Natural killer cell (primary cell): ENCODE results near the gene IFI30. TPM values are rescaled to one million over a fixed set of nuclear protein-coding genes. Genes with fewer than 3 reads are reported as not detected.

Source experiments
- ATAC-seq, 3 donors: fragments of 150-1000 bp in 2 of 3; fragments of 200-7000 bp in 1 of 3; cut with Tn5 transposase; 1 replicate in 1 of 3; 2 replicates in 2 of 3; pipeline ENCODE4 v1.10.0; 2021; ENCODE audit warnings: mild to moderate bottlenecking in 2 of 3, moderate library complexity in 2 of 3
- DNase-seq, 2 donors: peaks; one replicate each; pipeline versions ENCODE4 v3.0.0 to v3.0.0-alpha.2; 2013 to 2021; ENCODE audit warnings: mixed read lengths in 1 of 2
- H3K27ac ChIP-seq: one replicate; pipeline ENCODE4 v1.5.1; 2013; ENCODE audit warnings: mild to moderate bottlenecking, low read length
- H3K27me3 ChIP-seq: one replicate; pipeline ENCODE4 v1.6.1; 2013; ENCODE audit warnings: low read length; ENCODE audit not compliant: control insufficient read depth, insufficient read depth
- H3K36me3 ChIP-seq: one replicate; pipeline ENCODE4 v1.6.1; 2013; ENCODE audit warnings: low read length; ENCODE audit not compliant: control insufficient read depth, insufficient read depth
- H3K4me1 ChIP-seq: one replicate; pipeline ENCODE4 v1.6.1; 2013; ENCODE audit warnings: low read length; ENCODE audit not compliant: control insufficient read depth, insufficient read depth
- H3K4me3 ChIP-seq: one replicate; pipeline ENCODE4 v1.5.1; 2013; ENCODE audit warnings: low read length
- H3K9me3 ChIP-seq: one replicate; pipeline ENCODE4 v1.6.1; 2013; ENCODE audit warnings: low read length; ENCODE audit not compliant: control insufficient read depth, insufficient read depth
- H3K27ac Mint-ChIP-seq, 2 donors: one replicate each; pipeline ENCODE4 v1.8.0; 2022; ENCODE audit warnings: mild to moderate bottlenecking in 2 of 2, mixed read lengths in 2 of 2, moderate library complexity in 1 of 2
- H3K27me3 Mint-ChIP-seq, 2 donors: one replicate each; pipeline ENCODE4 v1.8.0; 2022; ENCODE audit warnings: low read depth in 2 of 2, mixed read lengths in 2 of 2
- H3K36me3 Mint-ChIP-seq: one replicate; pipeline ENCODE4 v1.8.0; 2022; ENCODE audit warnings: mixed read lengths
- H3K4me1 Mint-ChIP-seq, 2 donors: one replicate each; pipeline ENCODE4 v1.8.0; 2022; ENCODE audit warnings: mixed read lengths in 2 of 2
- H3K4me3 Mint-ChIP-seq: one replicate; pipeline ENCODE4 v1.8.0; 2022; ENCODE audit warnings: mild to moderate bottlenecking, moderate library complexity, mixed read lengths
- H3K9me3 Mint-ChIP-seq, 2 donors: one replicate each; pipeline ENCODE4 v1.8.0; 2022; ENCODE audit warnings: mixed read lengths in 2 of 2
- WGBS: methylation state at CpG from one replicate; pipeline ENCODE4 v1.1.7; 2013; ENCODE audit warnings: missing lambda C conversion rate; ENCODE audit not compliant: insufficient coverage; 5-methylcytosine and 5-hydroxymethylcytosine counted together
- intact Hi-C: fragments of 100-400 bp; cut with micrococcal nuclease; formaldehyde crosslinking; loops from one replicate; pipeline ENCODE4 v1.14.2; 2022
- total RNA-seq, 4 donors: library from RNA; stranded (reverse); fragments of 120-200 nt in 1 of 4; gene quantifications; one replicate each; pipeline versions ENCODE4 v1.2.3 to v1.2.4, GENCODE V29; 2013 to 2022
- TF ChIP-seq, protein P1 (sequence below): fragments of 200-600 bp; IDR thresholded peaks from one replicate; pipeline ENCODE4 v1.8.0; 2022; ENCODE audit warnings: antibody characterized with exemption

Gene IFI30
- total RNA-seq, 3 donors from 2014 or later (not counting 1 experiment from before 2014, with no cell fraction given): 38.2 to 109 (median 89.5) TPM

DNA sequence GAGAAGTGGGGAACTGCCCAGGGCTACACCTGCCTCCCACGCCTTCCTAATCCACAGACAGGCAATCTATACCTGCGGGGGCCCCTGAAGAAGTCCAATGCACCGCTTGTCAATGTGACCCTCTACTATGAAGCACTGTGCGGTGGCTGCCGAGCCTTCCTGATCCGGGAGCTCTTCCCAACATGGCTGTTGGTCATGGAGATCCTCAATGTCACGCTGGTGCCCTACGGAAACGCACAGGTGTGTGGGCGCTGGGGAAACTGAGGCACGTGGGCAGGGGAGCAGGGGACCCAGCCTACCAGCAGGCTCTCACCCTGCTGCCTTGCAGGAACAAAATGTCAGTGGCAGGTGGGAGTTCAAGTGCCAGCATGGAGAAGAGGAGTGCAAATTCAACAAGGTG, 1.4 kb downstream of the IFI30 start:
- intact Hi-C loops: loop anchor here (5.0 kb wide), 1 partner anchor 168 kb away; the partner anchor contains the start of gene ARRDC2
- Mint-ChIP-seq H3K9me3 (no peaks in the 10 kb centered on the region), H3K4me3 (peak overlapping the region; percentile 47), H3K27me3 (no peaks in the 10 kb centered on the region), H3K4me1 (peaks cover 10 to 28% of the 10 kb centered on the region in 2 donors), H3K27ac (no peak overlapping the region), H3K36me3 (no peaks in the 10 kb centered on the region)
- TF ChIP-seq, protein P1, sequence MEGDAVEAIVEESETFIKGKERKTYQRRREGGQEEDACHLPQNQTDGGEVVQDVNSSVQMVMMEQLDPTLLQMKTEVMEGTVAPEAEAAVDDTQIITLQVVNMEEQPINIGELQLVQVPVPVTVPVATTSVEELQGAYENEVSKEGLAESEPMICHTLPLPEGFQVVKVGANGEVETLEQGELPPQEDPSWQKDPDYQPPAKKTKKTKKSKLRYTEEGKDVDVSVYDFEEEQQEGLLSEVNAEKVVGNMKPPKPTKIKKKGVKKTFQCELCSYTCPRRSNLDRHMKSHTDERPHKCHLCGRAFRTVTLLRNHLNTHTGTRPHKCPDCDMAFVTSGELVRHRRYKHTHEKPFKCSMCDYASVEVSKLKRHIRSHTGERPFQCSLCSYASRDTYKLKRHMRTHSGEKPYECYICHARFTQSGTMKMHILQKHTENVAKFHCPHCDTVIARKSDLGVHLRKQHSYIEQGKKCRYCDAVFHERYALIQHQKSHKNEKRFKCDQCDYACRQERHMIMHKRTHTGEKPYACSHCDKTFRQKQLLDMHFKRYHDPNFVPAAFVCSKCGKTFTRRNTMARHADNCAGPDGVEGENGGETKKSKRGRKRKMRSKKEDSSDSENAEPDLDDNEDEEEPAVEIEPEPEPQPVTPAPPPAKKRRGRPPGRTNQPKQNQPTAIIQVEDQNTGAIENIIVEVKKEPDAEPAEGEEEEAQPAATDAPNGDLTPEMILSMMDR: no peak
- DNase-seq (no peak), ATAC-seq (no peak)
- peaks cover 53% of the 10 kb centered on the region for H3K4me1 ChIP-seq
- no peaks in the 10 kb centered on the region for H3K27me3 ChIP-seq
- H3K36me3 ChIP-seq: peaks cover 9% of the 10 kb centered on the region
- peak overlapping the region; percentile 50 for H3K4me3 ChIP-seq
- WGBS: 84% methylated on average over 11 of the region's 11 CpGs
- H3K27ac ChIP-seq: no peak overlapping the region
- no peaks in the 10 kb centered on the region for H3K9me3 ChIP-seq

DNA sequence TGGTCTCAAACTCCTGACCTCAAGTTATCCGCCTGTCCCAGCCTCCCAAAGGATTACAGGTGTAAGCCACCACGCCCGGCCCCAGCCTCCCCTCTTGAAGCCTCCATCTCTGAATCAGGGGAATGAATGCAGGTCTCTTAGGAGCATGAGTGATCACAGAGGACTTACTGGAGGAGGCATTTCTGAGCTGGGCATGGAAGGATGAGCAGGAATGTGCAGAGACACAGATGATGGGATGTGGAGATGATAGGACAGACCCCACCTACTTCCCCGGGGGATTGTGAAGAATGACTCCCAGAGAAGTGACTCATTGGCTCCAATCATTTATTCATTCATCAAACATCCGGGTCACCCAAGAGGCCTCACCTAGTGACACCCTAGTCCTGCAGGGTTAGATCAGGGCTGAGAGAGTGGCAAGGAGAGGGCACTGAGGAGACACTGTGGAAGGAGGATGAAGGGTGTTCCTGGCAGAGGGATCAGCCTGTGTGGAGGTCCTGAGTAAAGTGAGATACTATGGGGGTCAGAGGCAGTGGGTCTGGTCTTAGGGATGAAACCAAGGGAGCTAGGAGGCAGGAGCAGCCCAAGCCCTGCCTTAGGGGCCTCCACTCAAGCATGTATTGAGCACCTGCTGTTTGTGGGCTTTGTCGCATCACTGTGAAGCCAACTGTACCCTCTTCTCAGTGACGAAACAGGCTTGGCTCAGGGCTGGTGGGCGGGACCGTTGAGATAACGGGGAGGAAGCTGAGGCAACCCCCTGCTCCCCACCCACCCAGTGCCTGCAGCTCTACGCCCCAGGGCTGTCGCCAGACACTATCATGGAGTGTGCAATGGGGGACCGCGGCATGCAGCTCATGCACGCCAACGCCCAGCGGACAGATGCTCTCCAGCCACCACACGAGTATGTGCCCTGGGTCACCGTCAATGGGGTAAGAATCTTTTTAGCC, 3.0 kb downstream of the IFI30 start:
- no peak overlapping the region for H3K4me3 ChIP-seq
- H3K27me3 Mint-ChIP-seq: no peaks in the 10 kb centered on the region
- H3K4me1 Mint-ChIP-seq: peaks cover 10 to 26% of the 10 kb centered on the region in 2 donors
- no peak overlapping the region for H3K27ac Mint-ChIP-seq
- 91% methylated on average over 18 of the region's 19 CpGs for WGBS
- TF ChIP-seq, protein P1: no peak
- H3K27me3 ChIP-seq: no peaks in the 10 kb centered on the region
- H3K9me3 ChIP-seq: no peaks in the 10 kb centered on the region
- ATAC-seq: no peak
- peaks cover 44% of the 10 kb centered on the region for H3K4me1 ChIP-seq
- H3K4me3 Mint-ChIP-seq: no peak overlapping the region
- no peak for DNase-seq
- no peak overlapping the region for H3K27ac ChIP-seq
- intact Hi-C loops: no loop called here
- H3K36me3 ChIP-seq: peaks cover 9% of the 10 kb centered on the region
- H3K9me3 Mint-ChIP-seq: no peaks in the 10 kb centered on the region
- no peaks in the 10 kb centered on the region for H3K36me3 Mint-ChIP-seq

DNA sequence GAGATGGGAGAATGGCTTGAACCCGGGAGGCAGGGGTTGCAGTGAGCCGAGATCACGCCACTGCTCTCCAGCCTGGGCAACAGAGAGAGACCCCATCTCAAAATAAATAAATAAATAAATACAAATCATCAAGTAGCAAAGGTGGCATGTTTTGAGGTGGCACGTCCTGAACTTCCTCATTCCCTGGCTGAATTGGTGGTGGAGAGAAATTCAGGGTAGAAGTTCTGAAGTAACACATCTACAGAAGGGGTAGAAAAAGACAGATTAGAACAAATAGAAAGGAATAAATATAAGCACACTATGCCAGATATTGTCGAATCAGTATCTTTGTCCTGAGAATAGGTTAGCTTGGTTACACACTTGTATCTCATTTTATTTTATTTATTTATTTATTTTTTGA, 6.3 kb downstream of the IFI30 start:
- Mint-ChIP-seq H3K4me1 (no peaks in the 10 kb centered on the region), H3K27ac (no peak overlapping the region), H3K27me3 (no peaks in the 10 kb centered on the region), H3K9me3 (no peaks in the 10 kb centered on the region), H3K36me3 (no peaks in the 10 kb centered on the region), H3K4me3 (no peak overlapping the region)
- Histone ChIP-seq H3K4me3 (no peak overlapping the region), H3K27ac (no peak overlapping the region), H3K4me1 (peaks cover 13% of the 10 kb centered on the region), H3K27me3 (no peaks in the 10 kb centered on the region), H3K36me3 (peaks cover 9% of the 10 kb centered on the region), H3K9me3 (no peaks in the 10 kb centered on the region)
- DNase-seq (no peak), ATAC-seq (no peak)
- WGBS: no CpG with 5 or more reads among the region's 5 CpGs
- intact Hi-C loops: no loop called here
- TF ChIP-seq, protein P1: no peak
